ENCODE data around the gene TMCO2.

TMCO2 gene

GRCh38 chr1:40281853-40282252 lies 34.1 kb downstream of the TMCO2 start:
- no peak overlapping the region for H2AFZ ChIP-seq (ENCODE audit: low read depth, low read length)
- H3K9ac ChIP-seq (ENCODE audit: low read length), result no peak overlapping the region
- H3K4me2 ChIP-seq (ENCODE audit: low read length), result no peak overlapping the region
- H4K20me1 ChIP-seq (ENCODE audit: insufficient read depth, low read length), result no peaks in the 10 kb centered on the region
- H3K4me1 ChIP-seq (ENCODE audit: low read length), result no peaks in the 10 kb centered on the region
- TF ChIP-seq EZH2phosphoT487 (IDR thresholded peaks at IDR 0.05; ENCODE audit: low read depth) (no peak), CTCF (IDR thresholded peaks at IDR 0.05; ENCODE audit: low read depth, low read length) (no peak)
- no peaks in the 10 kb centered on the region for H3K79me2 ChIP-seq (ENCODE audit: low read length)
- no peak overlapping the region for H3K4me3 ChIP-seq (ENCODE audit: low read length)
- peaks cover 3% of the 10 kb centered on the region for H3K36me3 ChIP-seq (replicated peaks; ENCODE audit: low read depth, low read length)
- H3K27ac ChIP-seq (ENCODE audit: low read length), result no peak overlapping the region
- H3K9me3 ChIP-seq (ENCODE audit: insufficient read depth, low read length), result no peaks in the 10 kb centered on the region
- H3K27me3 ChIP-seq (ENCODE audit: low read depth, low read length), result no peaks in the 10 kb centered on the region

GRCh38 chr1:40291293-40291692 lies 43.6 kb downstream of the TMCO2 start:
- Histone ChIP-seq H3K79me2 (ENCODE audit: low read length) (no peaks in the 10 kb centered on the region), H4K20me1 (ENCODE audit: insufficient read depth, low read length) (no peaks in the 10 kb centered on the region), H3K27ac (ENCODE audit: low read length) (no peak overlapping the region), H3K4me3 (ENCODE audit: low read length) (no peak overlapping the region), H3K4me1 (ENCODE audit: low read length) (peaks cover 10% of the 10 kb centered on the region), H3K4me2 (ENCODE audit: low read length) (no peak overlapping the region), H3K9ac (ENCODE audit: low read length) (no peak overlapping the region), H3K9me3 (ENCODE audit: insufficient read depth, low read length) (no peaks in the 10 kb centered on the region), H3K27me3 (ENCODE audit: low read depth, low read length) (no peaks in the 10 kb centered on the region), H2AFZ (ENCODE audit: low read depth, low read length) (no peak overlapping the region), H3K36me3 (replicated peaks; ENCODE audit: low read depth, low read length) (peaks cover 6% of the 10 kb centered on the region)
- TF ChIP-seq CTCF (IDR thresholded peaks at IDR 0.05; ENCODE audit: low read depth, low read length) (no peak), EZH2phosphoT487 (IDR thresholded peaks at IDR 0.05; ENCODE audit: low read depth) (no peak)

GRCh38 chr1:40299366-40300248 lies 51.9 kb downstream of the TMCO2 start:
- H3K4me2 ChIP-seq (ENCODE audit: low read length), result no peak overlapping the region
- no peaks in the 10 kb centered on the region for H3K9me3 ChIP-seq (ENCODE audit: insufficient read depth, low read length)
- no peaks in the 10 kb centered on the region for H3K79me2 ChIP-seq (ENCODE audit: low read length)
- peaks cover 2% of the 10 kb centered on the region for H3K36me3 ChIP-seq (replicated peaks; ENCODE audit: low read depth, low read length)
- H3K4me3 ChIP-seq (ENCODE audit: low read length), result no peak overlapping the region
- no peak overlapping the region for H3K27ac ChIP-seq (ENCODE audit: low read length)
- TF ChIP-seq EZH2phosphoT487 (IDR thresholded peaks at IDR 0.05; ENCODE audit: low read depth), result no peak
- TF ChIP-seq CTCF (IDR thresholded peaks at IDR 0.05; ENCODE audit: low read depth, low read length), result no peak
- no peak overlapping the region for H3K9ac ChIP-seq (ENCODE audit: low read length)
- H2AFZ ChIP-seq (ENCODE audit: low read depth, low read length), result no peak overlapping the region
- H3K4me1 ChIP-seq (ENCODE audit: low read length), result no peaks in the 10 kb centered on the region
- H3K27me3 ChIP-seq (ENCODE audit: low read depth, low read length), result no peaks in the 10 kb centered on the region
- H4K20me1 ChIP-seq (ENCODE audit: insufficient read depth, low read length), result no peaks in the 10 kb centered on the region

GRCh38 chr1:40300249-40300567 lies 52.5 kb downstream of the TMCO2 start:
- TF ChIP-seq EZH2phosphoT487 (IDR thresholded peaks at IDR 0.05; ENCODE audit: low read depth) (no peak), CTCF (IDR thresholded peaks at IDR 0.05; ENCODE audit: low read depth, low read length) (no peak)

More at GRCh38 chr1:40300249-40300567, 52.5 kb downstream of the TMCO2 start:
- Histone ChIP-seq H3K4me1 (ENCODE audit: low read length) (no peaks in the 10 kb centered on the region), H2AFZ (ENCODE audit: low read depth, low read length) (no peak overlapping the region), H3K27ac (ENCODE audit: low read length) (no peak overlapping the region), H4K20me1 (ENCODE audit: insufficient read depth, low read length) (no peaks in the 10 kb centered on the region), H3K4me3 (ENCODE audit: low read length) (no peak overlapping the region), H3K4me2 (ENCODE audit: low read length) (no peak overlapping the region), H3K36me3 (replicated peaks; ENCODE audit: low read depth, low read length) (peaks cover 2% of the 10 kb centered on the region), H3K27me3 (ENCODE audit: low read depth, low read length) (no peaks in the 10 kb centered on the region), H3K79me2 (ENCODE audit: low read length) (no peaks in the 10 kb centered on the region), H3K9ac (ENCODE audit: low read length) (no peak overlapping the region), H3K9me3 (ENCODE audit: insufficient read depth, low read length) (no peaks in the 10 kb centered on the region)

All from OCI-LY3 (cell line).